Measurements from ENCODE around the gene SEC16A. TPM values are rescaled to one million over a fixed set of nuclear protein-coding genes. Genes with fewer than 3 reads are reported as not detected.

SEC16A gene
- total RNA-seq, 1 donor from 2014 or later = 23.2 TPM

- ATAC-seq (no peak), DNase-seq (no peak)
- intact Hi-C loops (cut with micrococcal nuclease) = no loop called here
These were observed 22.9 kb upstream of the SEC16A start for GRCh38 chr9:136505406-136506403.

- intact Hi-C loops (cut with micrococcal nuclease) = no loop called here
- ATAC-seq = no peak
These were observed 21.9 kb upstream of the SEC16A start for GRCh38 chr9:136504512-136505348.

GRCh38 chr9:136502940-136503550 is 20.2 kb upstream of the SEC16A start:
- DNase-seq (no peak), ATAC-seq (no peak)
- intact Hi-C loops (cut with micrococcal nuclease) = no loop called here

More at GRCh38 chr9:136504512-136505348, 21.9 kb upstream of the SEC16A start:
- DNase-seq = no peak

GRCh38 chr9:136502196-136502595 is 19.4 kb upstream of the SEC16A start:
- ATAC-seq = no peak
- no peak for DNase-seq
- intact Hi-C loops (cut with micrococcal nuclease) = no loop called here

- DNase-seq (no peak), ATAC-seq (no peak)
- intact Hi-C loops (cut with micrococcal nuclease) = no loop called here
These were observed 18.8 kb upstream of the SEC16A start for GRCh38 chr9:136501686-136502085.

GRCh38 chr9:136499935-136500910 is 17.4 kb upstream of the SEC16A start:
- DNase-seq (no peak), ATAC-seq (no peak)
- intact Hi-C loops (cut with micrococcal nuclease) = no loop called here

GRCh38 chr9:136499071-136499934 is 16.5 kb upstream of the SEC16A start:
- DNase-seq = no peak
- intact Hi-C loops (cut with micrococcal nuclease) = no loop called here
- no peak for ATAC-seq

- DNase-seq (no peak), ATAC-seq (no peak)
- intact Hi-C loops (cut with micrococcal nuclease) = no loop called here
These were observed 15.3 kb upstream of the SEC16A start for GRCh38 chr9:136497916-136498695.

- no peak for DNase-seq
- no peak for ATAC-seq
- intact Hi-C loops (cut with micrococcal nuclease) = no loop called here
These were observed 14.2 kb upstream of the SEC16A start for GRCh38 chr9:136496801-136497620.

- DNase-seq (no peak), ATAC-seq (no peak)
- intact Hi-C loops (cut with micrococcal nuclease) = no loop called here
These were observed 13.3 kb upstream of the SEC16A start for GRCh38 chr9:136496181-136496580.

GRCh38 chr9:136495238-136495800 is 12.5 kb upstream of the SEC16A start:
- DNase-seq (no peak), ATAC-seq (no peak)
- intact Hi-C loops (cut with micrococcal nuclease) = no loop called here

- ATAC-seq (no peak), DNase-seq (no peak)
- intact Hi-C loops (cut with micrococcal nuclease) = no loop called here
These were observed 11.8 kb upstream of the SEC16A start for GRCh38 chr9:136494531-136495215.

GRCh38 chr9:136494012-136494411 is 11.2 kb upstream of the SEC16A start:
- DNase-seq = no peak
- intact Hi-C loops (cut with micrococcal nuclease) = no loop called here
- ATAC-seq = no peak

GRCh38 chr9:136493567-136493971 is 10.7 kb upstream of the SEC16A start:
- intact Hi-C loops (cut with micrococcal nuclease) = no loop called here
- DNase-seq (no peak), ATAC-seq (no peak)

- no peak for ATAC-seq
- DNase-seq = no peak
- intact Hi-C loops (cut with micrococcal nuclease) = no loop called here
These were observed 10.2 kb upstream of the SEC16A start for GRCh38 chr9:136492978-136493522.
